ENCODE results near the gene SHROOM2. TPM values are rescaled to one million over a fixed set of nuclear protein-coding genes. Genes with fewer than 3 reads are reported as not detected.

SHROOM2 gene
- total and polyA plus RNA-seq, 4 donors = 3.0 to 15.5 (median 5.0) TPM

GRCh38 chrX:9832811-9833210 lies 46.6 kb downstream of the SHROOM2 start:
- no peak for TF ChIP-seq CTCF (IDR thresholded peaks at IDR 0.05; ENCODE audit: control extremely low read depth, extremely low read depth)
- H3K27ac ChIP-seq (ENCODE audit: low read depth in 1 of 2, low read length in 1 of 2) = peak overlapping the region in 1 of 2 donors; percentile 52
- H3K4me1 ChIP-seq (ENCODE audit: control insufficient read depth in 5 of 5, insufficient read depth in 5 of 5, low read length in 5 of 5) = peaks cover 0 to 3% (median 0%) of the 10 kb centered on the region in 5 donors
- no peak for ATAC-seq (ENCODE audit: insufficient read depth, low FRiP score)
- WGBS, 2 donors = 20 to 44% methylated on average over 6 of the region's 6 CpGs
- H3K4me3 ChIP-seq = no peak overlapping the region
- no peak overlapping the region for H3K9ac ChIP-seq (ENCODE audit: insufficient read depth in 1 of 2, low read length in 2 of 2)
- peaks cover 0 to 10% (median 3%) of the 10 kb centered on the region in 3 donors for H3K27me3 ChIP-seq (ENCODE audit: control insufficient read depth in 3 of 3, insufficient read depth in 3 of 3, low read length in 2 of 3)
- peaks cover 0 to 11% (median 2%) of the 10 kb centered on the region in 4 donors for H3K9me3 ChIP-seq (ENCODE audit: control insufficient read depth in 4 of 4, insufficient read depth in 3 of 4, low read length in 3 of 4)
- H3K36me3 ChIP-seq (ENCODE audit: control insufficient read depth in 4 of 4, insufficient read depth in 4 of 4, low read length in 4 of 4) = no peaks in the 10 kb centered on the region
- DNase-seq = no peak

- Histone ChIP-seq H3K27me3 (ENCODE audit: control insufficient read depth in 3 of 3, insufficient read depth in 3 of 3, low read length in 2 of 3) (peaks cover 0 to 10% (median 3%) of the 10 kb centered on the region in 3 donors), H3K9me3 (ENCODE audit: control insufficient read depth in 4 of 4, insufficient read depth in 3 of 4, low read length in 3 of 4) (peaks cover 0 to 11% (median 2%) of the 10 kb centered on the region in 4 donors), H3K4me3 (no peak overlapping the region), H3K9ac (ENCODE audit: insufficient read depth in 1 of 2, low read length in 2 of 2) (no peak overlapping the region), H3K36me3 (ENCODE audit: control insufficient read depth in 4 of 4, insufficient read depth in 4 of 4, low read length in 4 of 4) (no peaks in the 10 kb centered on the region), H3K27ac (ENCODE audit: low read depth in 1 of 2, low read length in 1 of 2) (no peak overlapping the region), H3K4me1 (ENCODE audit: control insufficient read depth in 5 of 5, insufficient read depth in 5 of 5, low read length in 5 of 5) (peaks cover 0 to 3% (median 0%) of the 10 kb centered on the region in 5 donors)
- no peak for TF ChIP-seq CTCF (IDR thresholded peaks at IDR 0.05; ENCODE audit: control extremely low read depth, extremely low read depth)
- ATAC-seq (ENCODE audit: insufficient read depth, low FRiP score) = no peak
- DNase-seq = no peak
- 70 to 85% methylated on average over 9 to 11 of the region's 11 CpGs for WGBS, 2 donors
Measured at GRCh38 chrX:9835585-9836210, 49.5 kb downstream of the SHROOM2 start.

- Histone ChIP-seq H3K9me3 (ENCODE audit: control insufficient read depth in 4 of 4, insufficient read depth in 3 of 4, low read length in 3 of 4) (peaks cover 0 to 3% (median 0%) of the 10 kb centered on the region in 4 donors), H3K27ac (ENCODE audit: low read depth in 1 of 2, low read length in 1 of 2) (no peak overlapping the region), H3K27me3 (ENCODE audit: control insufficient read depth in 3 of 3, insufficient read depth in 3 of 3, low read length in 2 of 3) (peaks cover 0 to 16% (median 3%) of the 10 kb centered on the region in 3 donors), H3K4me3 (no peak overlapping the region), H3K4me1 (ENCODE audit: control insufficient read depth in 5 of 5, insufficient read depth in 5 of 5, low read length in 5 of 5) (peaks cover 0 to 7% (median 7%) of the 10 kb centered on the region in 5 donors), H3K9ac (ENCODE audit: insufficient read depth in 1 of 2, low read length in 2 of 2) (no peak overlapping the region), H3K36me3 (ENCODE audit: control insufficient read depth in 4 of 4, insufficient read depth in 4 of 4, low read length in 4 of 4) (no peaks in the 10 kb centered on the region)
- ATAC-seq (ENCODE audit: insufficient read depth, low FRiP score) (no peak), DNase-seq (no peak)
- 48 to 51% methylated on average over 6 of the region's 6 CpGs for WGBS, 2 donors
- no peak for TF ChIP-seq CTCF (IDR thresholded peaks at IDR 0.05; ENCODE audit: control extremely low read depth, extremely low read depth)
Measured at GRCh38 chrX:9842541-9842940, 56.3 kb downstream of the SHROOM2 start.
